Placental epithelial cell (primary cell): ENCODE data around the gene CNOT10. TPM values are rescaled to one million over a fixed set of nuclear protein-coding genes. Genes with fewer than 3 reads are reported as not detected.

ENCODE experiments used
- total RNA-seq: library from RNA; depleted of rRNA; stranded (reverse); fragments of >200 nt; gene quantifications from 2 replicates; pipeline ENCODE4 v1.2.3, GENCODE V29; 2012

The CNOT10 gene
- 17.9 and 24.3 TPM in 2 replicates for total RNA-seq

GRCh38 chr3:32684800-32685542 lies at the start of gene CNOT10:
Gene CNOT10, plus strand, starts transcription at chr3:32685188. Its CDS starts 273 bp downstream, at chr3:32685461.

GRCh38 chr3:32817558-32818228 lies 132.7 kb downstream of the CNOT10 start, which contains the start of gene TRIM71:
Gene TRIM71, plus strand, starts transcription at chr3:32817997. Its CDS starts 84 bp downstream, at chr3:32818081.

Other genes starting within 250 kb of the CNOT10 start
- 35.3 and 55.9 TPM in 2 replicates for gene CMTM6, start 182.3 kb upstream of the CNOT10 start, total RNA-seq
- gene DYNC1LI1, start 114.3 kb upstream of the CNOT10 start, total RNA-seq: 18.1 and 31.2 TPM in 2 replicates
- 7.9 and 8.2 TPM in 2 replicates for gene TRIM71, start 132.8 kb downstream of the CNOT10 start, total RNA-seq